Spleen (tissue), 11 donors: ENCODE results near the gene ITGA7. TPM values are rescaled to one million over a fixed set of nuclear protein-coding genes. Genes with fewer than 3 reads are reported as not detected.

Source experiments
- DNase-seq: peaks from one replicate; pipeline ENCODE4 v3.0.0-alpha.2; 2020
- H3K27ac ChIP-seq, 8 donors: fragments of 200-600 bp; sonication (generic) in 7 of 8; 1 replicate in 4 of 8; 2 replicates in 4 of 8; pipeline versions ENCODE4 v1.5.0 to v1.8.0; 2016 to 2021; ENCODE audit warnings: inconsistent platforms in 4 of 8, mild to moderate bottlenecking in 4 of 8, moderate library complexity in 1 of 8
- H3K27me3 ChIP-seq, 7 donors: fragments of 200-600 bp; sonication (generic) in 6 of 7; replicated peaks in 1 of 7; 1 replicate in 4 of 7; 2 replicates in 3 of 7; pipeline versions ENCODE4 v1.5.0 to v1.8.0; 2016 to 2021; ENCODE audit warnings: inconsistent platforms in 3 of 7, mild to moderate bottlenecking in 1 of 7
- H3K36me3 ChIP-seq, 6 donors: fragments of 200-600 bp; sonication (generic) in 5 of 6; 1 replicate in 4 of 6; 2 replicates in 2 of 6; pipeline versions ENCODE4 v1.5.0 to v1.8.0; 2016 to 2021; ENCODE audit warnings: inconsistent platforms in 2 of 6
- H3K4me1 ChIP-seq, 6 donors: fragments of 200-600 bp; sonication (generic) in 5 of 6; 1 replicate in 3 of 6; 2 replicates in 3 of 6; pipeline versions ENCODE4 v1.5.0 to v1.8.0; 2016 to 2021; ENCODE audit warnings: inconsistent platforms in 3 of 6
- H3K4me3 ChIP-seq, 8 donors: fragments of 200-600 bp; sonication (generic) in 7 of 8; 1 replicate in 4 of 8; 2 replicates in 4 of 8; pipeline versions ENCODE4 v1.5.0 to v1.8.0; 2016 to 2021; ENCODE audit warnings: inconsistent platforms in 4 of 8, mild to moderate bottlenecking in 4 of 8, moderate library complexity in 2 of 8
- H3K9me3 ChIP-seq, 8 donors: fragments of 200-600 bp; sonication (generic) in 7 of 8; 1 replicate in 4 of 8; 2 replicates in 4 of 8; pipeline versions ENCODE4 v1.5.0 to v1.8.0; 2016 to 2021; ENCODE audit warnings: inconsistent platforms in 4 of 8
- CTCF ChIP-seq, 11 experiments: fragments of 200-600 bp in 7 of 11; fragments of 450-650 bp in 4 of 11; sonication (generic) in 4 of 11; IDR thresholded peaks in 8 of 11; conservative IDR thresholded peaks in 3 of 11; 1 replicate in 7 of 11; 2 replicates in 4 of 11; pipeline versions ENCODE4 v1.4.0 to v1.8.0; 2016 to 2021; ENCODE audit warnings: antibody characterized with exemption in 11 of 11, inconsistent platforms in 4 of 11, mild to moderate bottlenecking in 1 of 11
- POLR2A ChIP-seq, 3 donors: fragments of 450-650 bp; IDR thresholded peaks; one replicate each; pipeline ENCODE4 v1.5.1; 2017; ENCODE audit warnings: antibody characterized with exemption in 3 of 3, mild to moderate bottlenecking in 1 of 3
- POLR2AphosphoS5 ChIP-seq, 3 donors: sonication (generic); formaldehyde crosslinking; IDR thresholded peaks; one replicate each; pipeline ENCODE4 v1.5.1; 2017; ENCODE audit warnings: antibody characterized with exemption in 3 of 3
- WGBS, 5 donors: extraction: QIAGEN DNeasy Blood & Tissue Kit in 3 of 5; methylation state at CpG; one replicate each; pipeline versions ENCODE4 v1.1.5 to v1.1.7; 2013 to 2018; 5-methylcytosine and 5-hydroxymethylcytosine counted together
- intact Hi-C: fragments of 100-400 bp; cut with DNase I; formaldehyde crosslinking; loops from one replicate; pipeline ENCODE4 v1.15.0; 2023; ENCODE audit warnings: low total_unique reads
- polyA plus RNA-seq, 3 donors: library from polyadenylated mRNA; stranded (reverse); fragments of 200-250 nt; gene quantifications; one replicate each; pipeline ENCODE4 v1.2.1, GENCODE V29; 2013
- total RNA-seq, 7 donors: library from RNA; depleted of rRNA in 3 of 7; stranded (reverse); fragments of >200 nt in 3 of 7; fragmentation: NEBNext Ultra II Directional in 4 of 7; extraction: Animal tissue kit (Norgen Biotek cat#: 25700) in 4 of 7; gene quantifications; one replicate each; pipeline versions ENCODE4 v1.1.0 to v1.2.1, GENCODE V29; 2016 to 2021
- donor health status: healthy with polysubstance abuse.
- donor health status: DM: no; HTN: no; CAD: no; lungs with moderate emphysema.
- donor health status: DM: no; HTN: no; CAD: no.
- donor health status: Bipolar disorder and iron deficiency.
- donor health status: healthy.
- donor health status: DM: no; HTN: no; CAD: no.
- donor health status: DM: yes; HTN: yes; CAD: no.

Gene ITGA7
- total and polyA plus RNA-seq, 10 donors = 4.4 to 93.2 (median 19.6) TPM

- Histone ChIP-seq H3K27me3 (no peaks in the 10 kb centered on the region), H3K4me3 (peak overlapping the region; percentile 65 to 84 (median 76)), H3K9me3 (no peaks in the 10 kb centered on the region), H3K4me1 (peaks cover 29 to 85% (median 66%) of the 10 kb centered on the region in 6 donors), H3K36me3 (peaks cover 0 to 43% (median 34%) of the 10 kb centered on the region in 6 donors), H3K27ac (peak overlapping the region; percentile 82 to 99 (median 98))
- DNase-seq = peak; percentile 92
- no peak for TF ChIP-seq POLR2A (IDR thresholded peaks at IDR 0.05)
- peak in 1 of 3 donors; percentile 28 for TF ChIP-seq POLR2AphosphoS5 (IDR thresholded peaks at IDR 0.05)
- 0 to 1% (median 0%) methylated on average over 25 to 61 of the region's 61 CpGs for WGBS, 5 donors
- intact Hi-C loops = no loop called here
Observed at GRCh38 chr12:55728186-55728938, 20.7 kb upstream of the ITGA7 start.

- intact Hi-C loops = no loop called here
- peaks cover 0 to 49% (median 34%) of the 10 kb centered on the region in 6 donors for H3K36me3 ChIP-seq
- peaks cover 29 to 92% (median 66%) of the 10 kb centered on the region in 6 donors for H3K4me1 ChIP-seq
- DNase-seq = peak; percentile 83
- H3K27ac ChIP-seq = peak overlapping the region; percentile 82 to 99 (median 98)
- no peaks in the 10 kb centered on the region for H3K27me3 ChIP-seq
- peak overlapping the region; percentile 65 to 84 (median 76) for H3K4me3 ChIP-seq
- TF ChIP-seq POLR2A (IDR thresholded peaks at IDR 0.05) (no peak), POLR2AphosphoS5 (IDR thresholded peaks at IDR 0.05) (peak in 1 of 3 donors; percentile 44)
- WGBS, 5 donors = 25 to 42% (median 27%) methylated on average over 9 of the region's 9 CpGs
- no peaks in the 10 kb centered on the region for H3K9me3 ChIP-seq
Observed at GRCh38 chr12:55727643-55728185, 20.0 kb upstream of the ITGA7 start.

GRCh38 chr12:55726971-55727370 lies 19.3 kb upstream of the ITGA7 start:
- TF ChIP-seq CTCF (IDR thresholded peaks at IDR 0.05 in 8 of 11, conservative IDR thresholded peaks at IDR 0.05 in 3 of 11) (no peak), POLR2AphosphoS5 (IDR thresholded peaks at IDR 0.05) (no peak), POLR2A (IDR thresholded peaks at IDR 0.05) (no peak)

GRCh38 chr12:55725556-55725955 lies 17.9 kb upstream of the ITGA7 start:
- H3K27me3 ChIP-seq = no peaks in the 10 kb centered on the region
- H3K36me3 ChIP-seq = peaks cover 0 to 71% (median 36%) of the 10 kb centered on the region in 6 donors
- H3K4me1 ChIP-seq = peaks cover 33 to 92% (median 66%) of the 10 kb centered on the region in 6 donors
- no peak for TF ChIP-seq CTCF (IDR thresholded peaks at IDR 0.05 in 8 of 11, conservative IDR thresholded peaks at IDR 0.05 in 3 of 11)
- no peak for TF ChIP-seq POLR2A (IDR thresholded peaks at IDR 0.05)
- TF ChIP-seq POLR2AphosphoS5 (IDR thresholded peaks at IDR 0.05) = no peak
- no peak for DNase-seq
- peak overlapping the region in 3 of 8 donors; percentile 13 to 64 (median 16) for H3K27ac ChIP-seq
- H3K9me3 ChIP-seq = no peaks in the 10 kb centered on the region
- H3K4me3 ChIP-seq = no peak overlapping the region
- 72 to 88% (median 80%) methylated on average over 3 of the region's 3 CpGs for WGBS, 5 donors
- intact Hi-C loops = no loop called here

More at GRCh38 chr12:55726971-55727370, 19.3 kb upstream of the ITGA7 start:
- peak overlapping the region in 7 of 8 donors; percentile 65 to 84 (median 74) for H3K4me3 ChIP-seq
- WGBS, 5 donors = 42 to 61% (median 50%) methylated on average over 9 to 10 of the region's 10 CpGs
- no peaks in the 10 kb centered on the region for H3K27me3 ChIP-seq
- peaks cover 0 to 57% (median 35%) of the 10 kb centered on the region in 6 donors for H3K36me3 ChIP-seq
- no peaks in the 10 kb centered on the region for H3K9me3 ChIP-seq
- intact Hi-C loops = no loop called here
- no peak for DNase-seq
- peak overlapping the region in 7 of 8 donors; percentile 92 to 99 (median 98) for H3K27ac ChIP-seq
- peaks cover 29 to 92% (median 66%) of the 10 kb centered on the region in 6 donors for H3K4me1 ChIP-seq

GRCh38 chr12:55724940-55725309 lies 17.2 kb upstream of the ITGA7 start:
- WGBS, 5 donors = 55 to 73% (median 66%) methylated on average over 3 of the region's 3 CpGs
- intact Hi-C loops = no loop called here
- H3K4me3 ChIP-seq = no peak overlapping the region
- DNase-seq = no peak
- no peaks in the 10 kb centered on the region for H3K27me3 ChIP-seq
- H3K9me3 ChIP-seq = no peaks in the 10 kb centered on the region
- peaks cover 0 to 77% (median 42%) of the 10 kb centered on the region in 6 donors for H3K36me3 ChIP-seq
- H3K4me1 ChIP-seq = peaks cover 34 to 92% (median 66%) of the 10 kb centered on the region in 6 donors
- TF ChIP-seq CTCF (IDR thresholded peaks at IDR 0.05 in 8 of 11, conservative IDR thresholded peaks at IDR 0.05 in 3 of 11) = no peak
- no peak for TF ChIP-seq POLR2A (IDR thresholded peaks at IDR 0.05)
- TF ChIP-seq POLR2AphosphoS5 (IDR thresholded peaks at IDR 0.05) = no peak
- H3K27ac ChIP-seq = peak overlapping the region in 4 of 8 donors; percentile 15 to 64 (median 40)
